Vagina (tissue), 2 donors: Measurements from ENCODE around the gene RGL2. TPM values are rescaled to one million over a fixed set of nuclear protein-coding genes. Genes with fewer than 3 reads are reported as not detected.

Experiments
- DNase-seq, 2 donors: peaks; one replicate each; pipeline ENCODE4 v3.0.0-alpha.2; 2017; ENCODE audit errors: extremely low spot score in 2 of 2
- H3K27ac ChIP-seq: fragments of 200-600 bp; sonication (generic); one replicate; pipeline ENCODE4 v1.5.1; 2019
- H3K27me3 ChIP-seq: fragments of 200-600 bp; sonication (generic); one replicate; pipeline ENCODE4 v1.5.1; 2019
- H3K36me3 ChIP-seq, 2 donors: fragments of 200-600 bp; sonication (generic); one replicate each; pipeline ENCODE4 v1.5.1; 2017 to 2019
- H3K4me1 ChIP-seq: fragments of 200-600 bp; sonication (generic); one replicate; pipeline ENCODE4 v1.5.1; 2019
- H3K4me3 ChIP-seq, 2 donors: fragments of 200-600 bp; sonication (generic); 1 replicate in 1 of 2; 2 replicates in 1 of 2; pipeline ENCODE4 v1.5.1; 2016 to 2019
- H3K9me3 ChIP-seq: fragments of 200-600 bp; sonication (generic); one replicate; pipeline ENCODE4 v1.5.1; 2019
- CTCF ChIP-seq, 3 experiments: fragments of 450-650 bp in 2 of 3; fragments of 200-600 bp in 1 of 3; sonication (generic) in 1 of 3; IDR thresholded peaks; one replicate each; pipeline ENCODE4 v1.5.1; 2017 to 2019; ENCODE audit warnings: antibody characterized with exemption in 3 of 3, mild to moderate bottlenecking in 2 of 3, moderate library complexity in 2 of 3
- POLR2A ChIP-seq, 2 donors: fragments of 450-650 bp; IDR thresholded peaks; one replicate each; pipeline ENCODE4 v1.6.1; 2017; ENCODE audit warnings: antibody characterized with exemption in 2 of 2, mild to moderate bottlenecking in 2 of 2, moderate library complexity in 2 of 2
- POLR2AphosphoS5 ChIP-seq, 2 donors: sonication (generic); formaldehyde crosslinking; IDR thresholded peaks; one replicate each; pipeline ENCODE4 v1.9.0; 2017; ENCODE audit warnings: antibody characterized with exemption in 2 of 2, mild to moderate bottlenecking in 2 of 2, low read depth in 1 of 2; ENCODE audit not compliant: insufficient read depth in 1 of 2
- intact Hi-C: fragments of 100-400 bp; cut with DNase I; formaldehyde crosslinking; loops from one replicate; pipeline ENCODE4 v1.15.1; 2023
- total RNA-seq: library from RNA; depleted of rRNA; stranded (reverse); fragments of >200 nt; gene quantifications from one replicate; pipeline ENCODE4 v1.2.3, GENCODE V29; 2016

The RGL2 gene
- total RNA-seq, 1 donor from 2014 or later = 41.5 TPM

DNA sequence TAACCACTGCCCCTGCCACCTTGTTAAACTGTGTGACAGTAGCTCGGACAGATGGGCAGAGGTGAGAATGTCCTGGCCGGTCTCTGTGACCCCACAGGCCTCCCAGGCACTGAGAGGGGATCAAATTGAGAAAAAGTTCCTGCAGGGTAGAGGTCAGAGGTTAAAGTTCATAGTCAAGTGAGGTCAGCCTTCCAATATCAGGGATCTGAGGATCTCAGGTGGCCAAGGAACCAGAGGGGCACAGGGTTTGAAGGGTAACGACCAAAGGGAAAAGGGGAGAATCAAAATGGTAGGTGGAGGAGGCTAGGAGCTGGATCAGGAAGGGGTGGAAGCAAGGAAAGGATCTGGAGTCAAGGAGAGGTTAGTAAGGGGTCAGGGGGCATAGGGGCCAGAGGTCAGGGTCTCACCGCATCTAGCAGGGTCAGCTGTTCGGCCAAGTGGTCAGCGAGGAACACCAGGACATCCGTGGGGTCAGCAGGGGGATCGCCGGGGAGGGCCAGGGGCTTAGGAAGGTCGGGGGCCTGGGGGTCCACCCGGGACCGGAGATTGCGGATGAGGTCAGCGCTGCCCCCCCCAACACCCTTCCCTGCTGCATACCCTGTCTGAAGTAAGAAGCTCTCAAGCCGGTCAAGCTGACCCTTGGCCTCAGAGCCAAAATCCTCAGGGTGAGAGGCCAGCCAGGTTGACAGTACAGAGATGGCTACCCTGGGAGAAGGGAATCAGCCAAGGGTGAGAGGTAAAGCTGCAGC is 2.9 kb downstream of the RGL2 start:
- H3K9me3 ChIP-seq = no peaks in the 10 kb centered on the region
- TF ChIP-seq POLR2AphosphoS5 (IDR thresholded peaks at IDR 0.05; ENCODE audit: insufficient read depth in 1 of 2, low read depth in 1 of 2) = no peak
- TF ChIP-seq CTCF (IDR thresholded peaks at IDR 0.05) = no peak
- TF ChIP-seq POLR2A (IDR thresholded peaks at IDR 0.05) = no peak
- no peak overlapping the region for H3K4me3 ChIP-seq
- peaks cover 30% of the 10 kb centered on the region for H3K4me1 ChIP-seq
- no peak for DNase-seq
- H3K36me3 ChIP-seq = peaks cover 0 to 45% of the 10 kb centered on the region in 2 donors
- H3K27ac ChIP-seq = no peak overlapping the region
- intact Hi-C loops = no loop called here
- H3K27me3 ChIP-seq = no peaks in the 10 kb centered on the region

DNA sequence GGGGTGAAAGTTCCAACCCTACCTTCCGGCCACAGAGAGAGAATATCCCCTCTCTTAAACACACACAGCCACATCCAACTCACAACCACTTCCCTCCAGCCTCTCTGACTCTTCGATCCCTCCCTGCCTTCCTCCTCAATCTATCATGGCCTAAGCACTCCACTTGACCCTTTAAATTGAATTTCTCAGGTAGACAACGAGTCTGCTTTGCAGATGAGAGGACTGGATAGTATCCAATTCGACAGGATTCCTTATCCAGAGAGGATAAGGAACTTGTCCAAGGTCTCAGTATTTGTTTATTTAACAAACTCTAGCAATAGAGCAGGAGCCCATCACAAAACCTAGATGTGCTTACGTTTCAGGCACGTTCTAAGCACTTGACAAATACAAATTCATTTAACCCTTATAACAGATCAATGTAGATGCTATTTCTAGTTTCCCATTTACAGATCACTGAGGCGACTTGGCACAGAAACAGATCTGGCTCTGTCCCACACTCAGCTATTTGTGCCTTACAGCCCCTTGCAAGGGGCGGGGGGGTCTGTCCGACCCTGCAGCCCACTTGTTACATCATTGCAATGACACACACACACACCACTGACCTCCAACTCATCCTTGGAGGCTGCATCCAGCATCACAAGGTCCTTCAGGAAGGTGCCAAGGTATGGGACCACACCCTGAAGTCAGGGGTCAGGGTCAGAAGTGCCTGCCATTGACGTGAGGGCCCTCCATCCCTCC is 4.5 kb downstream of the RGL2 start:
- Histone ChIP-seq H3K27me3 (no peaks in the 10 kb centered on the region), H3K4me1 (peaks cover 31% of the 10 kb centered on the region), H3K4me3 (no peak overlapping the region), H3K36me3 (peaks cover 0 to 45% of the 10 kb centered on the region in 2 donors), H3K27ac (no peak overlapping the region), H3K9me3 (no peaks in the 10 kb centered on the region)
- intact Hi-C loops = no loop called here
- no peak for TF ChIP-seq POLR2A (IDR thresholded peaks at IDR 0.05)
- no peak for TF ChIP-seq CTCF (IDR thresholded peaks at IDR 0.05)
- TF ChIP-seq POLR2AphosphoS5 (IDR thresholded peaks at IDR 0.05; ENCODE audit: insufficient read depth in 1 of 2, low read depth in 1 of 2) = no peak
- DNase-seq = no peak

GRCh38 chr6:33292996-33293682 is 5.6 kb downstream of the RGL2 start:
- H3K27me3 ChIP-seq = no peaks in the 10 kb centered on the region
- H3K36me3 ChIP-seq = peaks cover 0 to 45% of the 10 kb centered on the region in 2 donors
- no peaks in the 10 kb centered on the region for H3K9me3 ChIP-seq
- peaks cover 36% of the 10 kb centered on the region for H3K4me1 ChIP-seq
- DNase-seq = no peak
- H3K27ac ChIP-seq = no peak overlapping the region
- intact Hi-C loops = no loop called here
- no peak for TF ChIP-seq POLR2AphosphoS5 (IDR thresholded peaks at IDR 0.05; ENCODE audit: insufficient read depth in 1 of 2, low read depth in 1 of 2)
- no peak for TF ChIP-seq CTCF (IDR thresholded peaks at IDR 0.05)
- TF ChIP-seq POLR2A (IDR thresholded peaks at IDR 0.05) = no peak
- H3K4me3 ChIP-seq = no peak overlapping the region

DNA sequence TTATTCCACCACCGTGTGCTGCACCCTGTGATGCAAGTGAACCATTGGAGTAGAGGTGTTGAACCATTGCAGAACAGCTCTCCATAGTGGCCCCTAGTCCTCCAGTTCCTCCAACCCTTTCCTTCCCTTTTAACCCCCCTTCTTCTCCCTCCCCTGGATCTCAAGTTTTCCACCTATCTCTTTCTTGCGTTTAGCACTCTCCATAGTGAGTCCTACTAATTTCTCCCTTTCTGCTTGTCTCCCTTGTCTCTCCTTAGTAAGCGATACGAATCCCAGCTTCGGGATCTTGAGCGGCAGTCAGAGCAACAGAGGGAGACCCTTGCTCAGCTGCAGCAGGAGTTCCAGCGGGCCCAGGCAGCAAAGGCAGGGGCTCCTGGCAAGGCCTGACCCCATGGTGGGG is 8.3 kb downstream of the RGL2 start:
- intact Hi-C loops = no loop called here
- Histone ChIP-seq H3K36me3 (peaks cover 0 to 31% of the 10 kb centered on the region in 2 donors), H3K4me1 (peaks cover 28% of the 10 kb centered on the region), H3K27me3 (no peaks in the 10 kb centered on the region), H3K27ac (no peak overlapping the region), H3K4me3 (peak overlapping the region; percentile 63 to 81), H3K9me3 (no peaks in the 10 kb centered on the region)
- TF ChIP-seq CTCF (IDR thresholded peaks at IDR 0.05) (no peak), POLR2AphosphoS5 (IDR thresholded peaks at IDR 0.05; ENCODE audit: insufficient read depth in 1 of 2, low read depth in 1 of 2) (no peak), POLR2A (IDR thresholded peaks at IDR 0.05) (no peak)
- DNase-seq = no peak
